Tongue (tissue), 2 donors: ENCODE results near the gene ADGRG6. TPM values are rescaled to one million over a fixed set of nuclear protein-coding genes. Genes with fewer than 3 reads are reported as not detected.

Experiments
- DNase-seq: peaks from one replicate; pipeline ENCODE4 v3.0.0-alpha.2; 2015
- total RNA-seq: library from RNA; depleted of rRNA; stranded (reverse); fragments of >200 nt; gene quantifications from one replicate; pipeline ENCODE4 v1.2.3, GENCODE V29; 2014

Gene ADGRG6
- total RNA-seq, 1 donor from 2014 or later = 55.9 TPM

GRCh38 chr6:142349215-142349823, 47.5 kb downstream of the ADGRG6 start:
- DNase-seq = no peak

DNA sequence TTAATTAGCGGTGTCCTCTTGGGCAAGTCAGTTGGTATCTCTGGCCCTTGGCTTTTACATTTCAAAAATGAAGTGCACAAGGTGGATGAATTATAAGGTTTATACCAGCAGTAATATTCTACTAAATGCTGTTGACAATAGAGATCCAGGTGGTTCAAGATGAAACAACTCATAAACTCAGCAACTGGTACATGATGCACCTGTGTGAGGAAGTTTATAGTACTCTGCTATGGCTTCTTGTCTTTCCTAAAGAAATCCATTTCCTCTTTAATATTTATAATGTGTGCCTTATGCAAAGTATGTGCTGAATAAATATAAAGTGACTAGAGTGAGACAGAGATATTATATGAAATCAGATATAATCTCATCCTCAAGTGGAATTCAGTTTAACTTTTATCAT, 48.5 kb downstream of the ADGRG6 start:
- DNase-seq = no peak

DNA sequence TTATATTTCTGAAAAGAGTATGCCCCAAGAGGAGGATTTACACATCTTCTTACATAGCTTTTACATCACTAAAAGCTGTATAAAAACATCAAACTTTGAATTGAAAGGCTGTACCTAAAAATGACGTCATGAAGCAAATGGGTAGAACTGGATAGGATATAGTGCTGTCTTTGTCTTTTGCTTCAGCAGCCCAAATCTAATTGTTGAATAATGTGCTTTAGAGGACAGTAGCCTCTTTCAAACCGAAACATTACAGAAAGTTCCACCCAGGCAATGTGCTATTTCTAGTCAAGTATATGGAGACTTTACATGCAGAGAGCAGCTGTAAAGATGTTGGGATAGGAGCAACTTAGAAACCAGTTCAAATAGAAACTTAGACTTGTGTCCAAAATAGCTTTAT, 51.9 kb downstream of the ADGRG6 start:
- peak; percentile 30 for DNase-seq

GRCh38 chr6:142354650-142355049, 52.8 kb downstream of the ADGRG6 start:
- no peak for DNase-seq

- DNase-seq = no peak
Measured at GRCh38 chr6:142355520-142356174, 53.8 kb downstream of the ADGRG6 start.

DNA sequence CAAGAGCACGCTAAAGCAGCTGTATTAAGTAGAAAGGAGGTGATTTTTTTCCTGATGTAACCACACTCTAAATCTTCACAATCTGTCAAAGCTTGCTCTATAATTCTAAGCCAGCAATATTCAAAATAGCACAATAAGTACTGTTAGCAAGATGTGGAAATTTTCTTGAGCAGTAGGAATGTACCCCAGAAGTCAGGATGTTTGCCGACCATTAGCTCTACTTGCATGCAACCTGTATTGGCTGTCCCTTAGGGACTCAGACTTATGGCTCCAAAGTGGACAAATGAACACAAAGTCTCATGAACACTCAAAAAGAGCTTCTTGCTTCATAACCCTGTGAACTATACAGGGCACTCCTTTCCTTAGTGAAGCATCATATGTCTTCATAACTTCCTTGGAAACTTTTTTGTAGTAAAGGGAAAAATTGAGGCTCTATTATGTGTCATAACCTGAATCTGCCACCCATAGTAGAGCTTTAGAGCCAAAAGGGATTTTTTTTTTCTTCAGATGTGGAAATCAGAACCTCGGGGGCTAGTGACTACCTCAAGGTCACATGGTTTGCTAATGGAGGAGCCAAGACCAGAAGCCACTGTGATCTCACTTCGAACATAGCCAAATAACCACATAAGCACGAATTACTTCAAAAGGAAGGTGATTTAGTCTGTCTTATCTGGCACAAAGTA, 54.5 kb downstream of the ADGRG6 start:
- no peak for DNase-seq

DNA sequence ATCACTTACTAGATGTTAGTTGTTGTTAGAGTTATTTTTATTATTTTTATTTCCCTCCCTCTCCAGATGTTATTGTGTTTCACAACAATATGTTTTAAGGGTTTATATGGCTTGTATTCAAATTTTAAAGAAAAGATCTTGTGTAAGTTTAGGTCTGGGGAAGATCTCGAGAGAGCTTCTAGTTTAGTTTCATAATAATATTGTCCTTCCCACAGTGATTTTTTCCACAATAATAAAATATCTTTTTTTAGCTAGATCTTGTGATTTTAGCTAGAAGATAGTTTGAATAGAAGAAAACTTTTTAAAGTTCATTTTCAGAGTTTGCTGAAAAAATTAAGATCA, 55.0 kb downstream of the ADGRG6 start:
- DNase-seq = no peak

- no peak for DNase-seq
Measured at GRCh38 chr6:142357879-142358278, 56.1 kb downstream of the ADGRG6 start.

DNA sequence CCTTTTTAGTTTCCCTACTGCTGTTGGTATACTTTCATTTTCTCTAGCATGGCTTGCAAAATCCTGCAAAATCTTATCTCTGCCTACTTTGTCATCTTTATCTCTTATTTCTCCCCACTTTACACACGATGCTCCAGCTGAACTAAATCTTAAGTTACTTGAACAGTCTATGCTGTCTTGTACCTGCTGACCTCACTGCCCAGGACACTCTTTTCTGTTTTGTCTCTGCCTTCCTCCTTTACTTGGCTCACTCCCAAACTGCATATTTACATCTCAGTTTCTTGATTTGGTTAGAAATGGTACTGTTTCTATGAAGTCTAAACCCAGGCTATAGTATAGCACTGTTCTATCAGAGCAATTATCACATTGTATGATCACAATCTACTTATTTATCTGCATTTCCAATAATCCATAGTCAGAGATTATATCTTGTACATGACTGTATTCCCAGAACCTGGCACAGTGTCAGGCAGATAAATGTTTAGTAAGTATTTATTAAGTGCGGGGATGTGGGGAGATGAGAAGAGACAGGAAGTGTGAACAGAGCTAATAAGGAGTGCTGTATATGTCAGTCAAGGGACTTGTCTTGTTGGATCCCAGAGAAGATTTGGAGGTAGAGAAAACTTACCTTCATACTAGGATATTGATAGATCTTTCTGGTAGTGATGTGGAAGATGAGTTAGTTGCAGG, 57.6 kb downstream of the ADGRG6 start:
- no peak for DNase-seq

GRCh38 chr6:142361345-142361744, 59.5 kb downstream of the ADGRG6 start:
- no peak for DNase-seq

GRCh38 chr6:142361779-142362750, 60.3 kb downstream of the ADGRG6 start:
- DNase-seq = peak; percentile 19

DNA sequence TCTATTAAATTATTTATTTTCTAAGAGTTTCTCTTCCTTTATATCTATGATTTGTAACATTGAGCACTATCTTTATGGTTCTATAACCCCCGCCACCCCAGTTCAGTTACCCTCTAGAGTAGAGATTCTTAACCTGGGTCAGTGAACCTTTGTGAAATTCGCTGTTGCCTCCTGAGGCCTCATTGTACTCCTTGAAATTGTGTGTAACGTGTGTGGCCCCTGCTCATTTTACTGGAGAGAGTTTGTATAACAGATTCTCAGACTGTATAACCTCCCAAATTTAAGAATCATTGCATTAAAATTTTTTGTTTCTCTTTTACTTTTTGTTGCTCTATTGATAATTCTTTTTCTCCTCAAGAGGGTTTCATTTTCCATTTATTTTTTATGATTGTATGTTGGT, 65.3 kb downstream of the ADGRG6 start:
- no peak for DNase-seq

DNA sequence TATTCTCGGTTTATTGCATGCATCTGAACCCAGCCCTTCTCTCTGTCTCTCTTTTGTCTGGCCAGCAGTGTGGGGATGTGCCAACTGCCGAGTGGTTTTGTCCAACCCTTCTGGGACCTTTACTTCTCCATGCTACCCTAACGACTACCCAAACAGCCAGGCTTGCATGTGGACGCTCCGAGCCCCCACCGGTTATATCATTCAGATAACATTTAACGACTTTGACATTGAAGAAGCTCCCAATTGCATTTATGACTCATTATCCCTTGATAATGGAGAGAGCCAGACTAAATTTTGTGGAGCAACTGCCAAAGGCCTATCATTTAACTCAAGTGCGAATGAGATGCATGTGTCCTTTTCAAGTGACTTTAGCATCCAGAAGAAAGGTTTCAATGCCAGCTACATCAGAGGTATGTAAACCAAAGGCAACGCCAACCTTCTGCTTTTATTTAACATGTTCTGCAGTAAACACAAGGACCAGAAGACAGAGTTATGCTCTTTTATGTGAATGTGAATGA, 65.8 kb downstream of the ADGRG6 start:
- DNase-seq = no peak

GRCh38 chr6:142369266-142369665, 67.5 kb downstream of the ADGRG6 start:
- DNase-seq = no peak

DNA sequence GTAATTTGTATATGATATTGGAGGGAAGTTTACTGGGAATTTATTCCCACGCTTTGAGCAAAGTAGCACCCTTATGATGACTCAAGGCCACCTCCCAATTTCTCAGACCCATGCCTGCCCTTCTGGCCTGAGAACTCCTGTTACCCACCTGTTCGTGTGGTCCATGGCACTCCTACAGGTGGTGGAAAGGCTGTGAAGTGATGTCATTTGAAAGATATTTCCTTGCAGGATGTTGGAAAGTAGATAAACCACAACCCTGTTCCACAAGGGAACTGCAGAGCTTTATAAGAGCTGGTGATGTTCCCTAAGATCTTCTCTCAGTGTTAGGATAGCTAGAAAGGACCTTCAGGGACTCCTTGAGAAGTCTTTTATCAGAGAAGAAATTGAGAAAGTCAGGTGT, 70.5 kb downstream of the ADGRG6 start:
- DNase-seq = no peak

DNA sequence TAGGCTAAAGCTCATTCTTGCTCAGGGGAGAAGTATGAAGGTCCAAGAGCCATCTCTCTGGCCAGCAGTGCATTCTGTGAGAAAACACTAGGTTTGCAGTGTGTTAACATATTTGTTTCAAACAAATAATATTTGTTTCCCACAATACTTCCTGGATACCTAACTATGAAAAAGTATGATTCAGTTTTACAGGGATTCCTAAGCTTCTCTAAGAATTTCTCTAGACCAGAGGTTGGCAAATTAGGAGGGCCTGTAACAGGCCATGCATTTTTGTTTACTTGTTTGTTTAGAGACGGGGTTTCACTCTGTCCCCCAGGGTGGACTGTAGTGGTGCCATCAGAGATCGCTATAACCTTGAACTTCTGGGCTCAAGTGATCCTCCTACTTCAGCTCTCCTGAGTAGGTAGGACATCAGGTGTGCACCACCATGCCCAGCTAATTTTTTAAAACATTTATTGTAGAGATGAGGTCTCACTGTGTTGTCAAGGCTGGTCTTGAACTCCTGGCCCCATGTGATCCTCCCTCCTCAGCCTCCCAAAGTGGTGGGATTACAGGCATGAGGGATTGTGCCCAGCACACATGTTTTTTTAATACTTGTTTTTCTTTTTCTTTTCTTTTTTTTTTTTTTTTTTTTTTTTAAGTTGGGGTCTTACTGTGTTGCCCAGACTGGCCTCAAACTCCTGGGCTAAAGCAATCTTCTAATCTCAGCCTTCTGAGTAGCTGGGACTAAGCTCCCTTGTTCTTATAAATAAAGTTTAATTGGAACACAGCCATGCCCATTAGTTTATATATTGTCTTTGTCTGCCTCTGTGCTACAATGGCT, 71.7 kb downstream of the ADGRG6 start:
- DNase-seq = no peak

DNA sequence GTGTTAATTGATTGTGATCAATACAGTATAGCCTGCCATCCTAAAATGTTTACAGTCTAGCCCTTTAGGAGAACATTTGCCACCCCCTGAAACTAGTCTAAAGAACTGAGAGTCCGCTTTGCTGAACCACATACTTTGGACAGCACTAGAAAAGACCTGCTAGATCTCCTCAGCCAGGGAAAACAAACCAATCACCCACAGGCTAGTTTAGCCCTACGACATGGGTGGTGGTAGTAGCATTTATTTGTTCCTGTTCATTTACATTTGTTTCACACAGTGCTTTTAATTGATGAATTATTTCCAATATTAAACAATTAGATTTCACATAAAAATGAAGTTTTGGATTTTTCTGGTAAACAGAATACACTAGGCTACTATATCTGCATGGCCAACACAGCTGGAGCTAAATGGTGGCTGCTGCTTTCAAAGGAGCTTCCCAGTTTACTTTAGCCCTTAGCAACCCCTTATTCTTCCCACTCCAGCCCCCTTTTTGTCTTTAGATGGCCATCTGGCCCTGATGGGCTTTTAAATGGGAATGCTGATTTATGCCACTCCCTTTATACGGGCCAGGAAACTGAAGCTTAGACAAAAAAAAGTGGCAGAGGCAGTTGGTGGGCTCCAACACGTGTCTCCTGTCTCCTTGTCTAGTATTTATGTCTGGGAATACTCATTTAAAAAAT, 72.4 kb downstream of the ADGRG6 start:
- no peak for DNase-seq

GRCh38 chr6:142374965-142375733, 73.3 kb downstream of the ADGRG6 start:
- DNase-seq = no peak

- no peak for DNase-seq
Measured at GRCh38 chr6:142376115-142376514, 74.3 kb downstream of the ADGRG6 start.
